Vagina (tissue), 2 donors: Measurements from ENCODE around the gene CHRM5.
"Not testable (repeated sequence)": the region's sequence is repeated elsewhere in the genome, so short reads cannot be mapped to it uniquely, and the experiment has no call there.

Experiments used
- CTCF ChIP-seq, 3 experiments: fragments of 450-650 bp in 2 of 3; fragments of 200-600 bp in 1 of 3; sonication (generic) in 1 of 3; IDR thresholded peaks; one replicate each; pipeline ENCODE4 v1.5.1; 2017 to 2019; ENCODE audit warnings: antibody characterized with exemption in 3 of 3, mild to moderate bottlenecking in 2 of 3, moderate library complexity in 2 of 3
- POLR2A ChIP-seq, 2 donors: fragments of 450-650 bp; IDR thresholded peaks; one replicate each; pipeline ENCODE4 v1.6.1; 2017; ENCODE audit warnings: antibody characterized with exemption in 2 of 2, mild to moderate bottlenecking in 2 of 2, moderate library complexity in 2 of 2

- TF ChIP-seq CTCF, POLR2A (IDR thresholded peaks at IDR 0.05): not testable (repeated sequence)
Observed at GRCh38 chr15:34018738-34019137, 50.4 kb downstream of the CHRM5 start.
